Testis (tissue), 2 donors: ENCODE measurements around the gene TRMT112.

Source experiments
- POLR2A ChIP-seq: fragments of 450-650 bp; IDR thresholded peaks from one replicate; pipeline ENCODE4 v1.6.1; 2017; ENCODE audit warnings: antibody characterized with exemption, mild to moderate bottlenecking, moderate library complexity
- TF ChIP-seq, protein P1 (sequence below), 3 experiments: fragments of 450-650 bp in 2 of 3; fragments of 200-600 bp in 1 of 3; sonication (generic) in 1 of 3; IDR thresholded peaks; one replicate each; pipeline ENCODE4 v1.5.1; 2016 to 2019; ENCODE audit warnings: antibody characterized with exemption in 3 of 3, mild to moderate bottlenecking in 2 of 3, moderate library complexity in 1 of 3

DNA sequence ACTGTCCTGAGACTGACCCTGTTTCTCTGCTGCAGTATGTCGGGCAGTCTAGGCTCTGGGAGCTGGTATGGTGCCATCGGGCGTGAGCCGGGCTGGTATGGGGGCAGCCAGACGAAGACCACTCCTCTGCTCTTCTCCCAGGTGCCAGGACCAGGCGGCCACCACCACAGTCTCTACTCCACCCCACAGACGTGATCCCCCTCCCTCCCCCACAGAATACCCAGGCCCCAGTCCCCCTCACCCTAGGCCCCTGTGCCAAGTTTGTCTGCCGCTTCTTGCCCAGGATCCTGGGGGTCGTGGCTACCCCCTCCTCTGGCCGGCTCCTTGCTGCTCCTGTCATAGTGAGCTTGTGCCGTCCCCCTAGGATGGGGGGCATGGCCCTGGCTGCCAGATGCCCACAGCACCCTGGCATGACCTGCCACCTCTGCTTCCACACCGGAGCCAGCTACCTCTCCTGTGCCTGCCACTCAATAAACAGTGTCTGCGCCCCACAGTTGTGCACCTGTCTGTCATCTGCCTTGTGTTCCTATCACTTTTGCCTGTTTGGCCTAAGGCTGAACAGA lies 28.3 kb downstream of the TRMT112 start:
- TF ChIP-seq POLR2A: no peak
- TF ChIP-seq, protein P1, sequence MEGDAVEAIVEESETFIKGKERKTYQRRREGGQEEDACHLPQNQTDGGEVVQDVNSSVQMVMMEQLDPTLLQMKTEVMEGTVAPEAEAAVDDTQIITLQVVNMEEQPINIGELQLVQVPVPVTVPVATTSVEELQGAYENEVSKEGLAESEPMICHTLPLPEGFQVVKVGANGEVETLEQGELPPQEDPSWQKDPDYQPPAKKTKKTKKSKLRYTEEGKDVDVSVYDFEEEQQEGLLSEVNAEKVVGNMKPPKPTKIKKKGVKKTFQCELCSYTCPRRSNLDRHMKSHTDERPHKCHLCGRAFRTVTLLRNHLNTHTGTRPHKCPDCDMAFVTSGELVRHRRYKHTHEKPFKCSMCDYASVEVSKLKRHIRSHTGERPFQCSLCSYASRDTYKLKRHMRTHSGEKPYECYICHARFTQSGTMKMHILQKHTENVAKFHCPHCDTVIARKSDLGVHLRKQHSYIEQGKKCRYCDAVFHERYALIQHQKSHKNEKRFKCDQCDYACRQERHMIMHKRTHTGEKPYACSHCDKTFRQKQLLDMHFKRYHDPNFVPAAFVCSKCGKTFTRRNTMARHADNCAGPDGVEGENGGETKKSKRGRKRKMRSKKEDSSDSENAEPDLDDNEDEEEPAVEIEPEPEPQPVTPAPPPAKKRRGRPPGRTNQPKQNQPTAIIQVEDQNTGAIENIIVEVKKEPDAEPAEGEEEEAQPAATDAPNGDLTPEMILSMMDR (IDR thresholded peaks at IDR 0.05): no peak
